GM23338 (cell line): Measurements from ENCODE around the gene SF1. TPM values are rescaled to one million over a fixed set of nuclear protein-coding genes. Genes with fewer than 3 reads are reported as not detected.

Experiments used
- ATAC-seq: fragments of 200-7000 bp; cut with Tn5 transposase; 3 replicates; pipeline ENCODE4 v1.9.1; 2020
- DNase-seq: peaks from one replicate; pipeline ENCODE4 v3.0.0-alpha.2; 2015; ENCODE audit warnings: low spot score
- H2AFZ ChIP-seq: fragments of 200-600 bp; sonication (generic); 2 replicates; pipeline ENCODE4 v1.8.0; 2016; ENCODE audit warnings: antibody characterized with exemption, mild to moderate bottlenecking, moderate library complexity
- H3F3A ChIP-seq: fragments of 200-600 bp; sonication (generic); replicated peaks from 2 replicates; pipeline ENCODE4 v1.8.0; 2017; ENCODE audit warnings: antibody characterized with exemption, mixed run types, low read depth
- H3K27ac ChIP-seq: fragments of 200-600 bp; sonication (generic); 2 replicates; pipeline ENCODE4 v1.6.1; 2016; ENCODE audit warnings: low read depth
- H3K27me3 ChIP-seq: fragments of 200-600 bp; sonication (generic); 2 replicates; pipeline ENCODE4 v1.8.0; 2016; ENCODE audit warnings: mild to moderate bottlenecking, mixed run types, moderate library complexity; ENCODE audit not compliant: insufficient read depth
- H3K36me3 ChIP-seq: fragments of 200-600 bp; sonication (generic); 2 replicates; pipeline ENCODE4 v1.8.0; 2016; ENCODE audit warnings: mild to moderate bottlenecking; ENCODE audit not compliant: insufficient read depth
- H3K4me1 ChIP-seq: fragments of 200-600 bp; sonication (generic); 2 replicates; pipeline ENCODE4 v1.8.0; 2016; ENCODE audit warnings: mild to moderate bottlenecking, moderate library complexity; ENCODE audit not compliant: insufficient read depth
- H3K4me2 ChIP-seq: fragments of 200-600 bp; sonication (generic); 2 replicates; pipeline ENCODE4 v1.7.1; 2017; ENCODE audit warnings: mixed run types
- H3K4me3 ChIP-seq: fragments of 200-600 bp; sonication (generic); 2 replicates; pipeline ENCODE4 v1.6.1; 2016; ENCODE audit warnings: mixed run types
- H3K79me2 ChIP-seq: fragments of 200-600 bp; sonication (generic); replicated peaks from 2 replicates; pipeline ENCODE4 v1.8.0; 2017; ENCODE audit warnings: mild to moderate bottlenecking; ENCODE audit not compliant: insufficient read depth
- H3K9me2 ChIP-seq: fragments of 200-600 bp; sonication (generic); 2 replicates; pipeline ENCODE4 v1.8.0; 2017; ENCODE audit not compliant: insufficient read depth
- H4K20me1 ChIP-seq: fragments of 200-600 bp; sonication (generic); replicated peaks from 2 replicates; pipeline ENCODE4 v1.8.0; 2017; ENCODE audit warnings: mild to moderate bottlenecking; ENCODE audit not compliant: insufficient read depth
- H3K27ac Mint-ChIP-seq: 2 replicates; pipeline ENCODE4 v1.8.0; 2020; ENCODE audit warnings: inconsistent platforms, mild to moderate bottlenecking, moderate library complexity, mixed read lengths
- H3K27me3 Mint-ChIP-seq: 3 replicates; pipeline ENCODE4 v1.8.0; 2022; ENCODE audit warnings: low read depth, mild to moderate bottlenecking, moderate library complexity, mixed read lengths, inconsistent platforms; ENCODE audit not compliant: insufficient read depth, poor library complexity
- H3K36me3 Mint-ChIP-seq: 3 replicates; pipeline ENCODE4 v1.8.0; 2021; ENCODE audit warnings: low read depth, mild to moderate bottlenecking, inconsistent platforms, moderate library complexity, mixed read lengths
- H3K4me1 Mint-ChIP-seq: 3 replicates; pipeline ENCODE4 v1.8.0; 2020; ENCODE audit warnings: mild to moderate bottlenecking, inconsistent platforms, mixed read lengths
- H3K4me3 Mint-ChIP-seq: 3 replicates; pipeline ENCODE4 v1.8.0; 2021; ENCODE audit warnings: moderate library complexity, mild to moderate bottlenecking, inconsistent platforms, mixed read lengths
- H3K9me3 Mint-ChIP-seq: 3 replicates; pipeline ENCODE4 v1.8.0; 2020; ENCODE audit warnings: moderate library complexity, mild to moderate bottlenecking, inconsistent platforms, mixed read lengths
- EZH2phosphoT487 ChIP-seq: fragments of 200-600 bp; sonication (generic); IDR thresholded peaks from one replicate; pipeline ENCODE4 v1.8.1; 2018; ENCODE audit warnings: antibody characterized with exemption; ENCODE audit not compliant: unreplicated experiment
- NANOG ChIP-seq: IDR thresholded peaks from 2 replicates; pipeline ENCODE4 v1.6.1; 2016; ENCODE audit warnings: antibody characterized with exemption, borderline replicate concordance
- STAT1 ChIP-seq: IDR thresholded peaks from one replicate; pipeline ENCODE4 v1.6.1; 2016; ENCODE audit warnings: antibody characterized with exemption; ENCODE audit not compliant: unreplicated experiment
- ZNF331 ChIP-seq: fragments of 250-450 bp; sonication (Bioruptor Pico); IDR thresholded peaks from 2 replicates; pipeline ENCODE4 v1.5.0; 2020; ENCODE audit warnings: low read depth, mild to moderate bottlenecking, moderate library complexity
- polyA plus RNA-seq: library from polyadenylated mRNA; unstranded; fragments of >200 nt; fragmentation: Nextera tagmentation; extraction: Ambion mirVana; gene quantifications from 2 replicates; pipeline ENCODE4 v1.2.1, GENCODE V29; 2016
- total RNA-seq: library from RNA; depleted of rRNA; stranded (reverse); fragments of >200 nt; shearing (Covaris generic); gene quantifications from 2 replicates; pipeline ENCODE4 v1.2.3, GENCODE V29; 2014
- TF ChIP-seq, protein P1 (sequence below): IDR thresholded peaks from 2 replicates; pipeline ENCODE4 v1.6.1; 2016; ENCODE audit warnings: antibody characterized with exemption
- TF ChIP-seq, protein P2 (sequence below): fragments of 250-450 bp; sonication (Bioruptor Pico); IDR thresholded peaks from 2 replicates; pipeline ENCODE4 v1.5.0; 2020; ENCODE audit warnings: mild to moderate bottlenecking, moderate library complexity

The SF1 gene
- total and polyA plus RNA-seq, 2 experiments from 2014 or later, result 76.9 to 252 TPM

DNA sequence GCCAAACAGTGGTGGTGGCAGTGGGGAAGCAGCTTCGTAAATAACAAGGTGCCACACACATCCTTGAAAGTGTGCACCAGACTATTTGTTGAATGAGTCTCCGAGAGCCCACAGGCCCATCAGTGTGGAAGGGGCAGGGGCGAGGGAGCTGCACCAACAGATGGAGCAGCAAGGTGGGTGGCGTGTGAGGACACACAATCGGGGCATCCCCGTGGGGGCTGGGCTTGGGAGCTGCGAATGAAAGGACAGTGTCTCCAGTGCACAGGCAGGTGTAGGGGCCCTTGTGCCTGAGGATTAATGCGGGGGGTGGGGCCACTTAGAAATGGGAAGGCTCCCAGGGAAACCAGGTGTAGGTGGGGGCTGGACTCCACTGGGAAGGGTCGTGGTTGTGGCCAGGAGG is 58.2 kb downstream of the SF1 start:
- no peaks in the 10 kb centered on the region; the same call in 2 of the 3 replicates for H3K9me3 Mint-ChIP-seq
- H3K4me1 ChIP-seq, result peaks cover 32% of the 10 kb centered on the region
- H3K4me1 Mint-ChIP-seq, result peaks cover 55% of the 10 kb centered on the region
- H3F3A ChIP-seq, result no peaks in the 10 kb centered on the region; the same call in 1 of the 2 replicates
- ATAC-seq (no peak), DNase-seq (no peak)
- no peak overlapping the region for H3K27ac Mint-ChIP-seq
- no peaks in the 10 kb centered on the region for H3K79me2 ChIP-seq
- H3K27me3 Mint-ChIP-seq, result peaks cover 51% of the 10 kb centered on the region
- H3K4me2 ChIP-seq, result no peak overlapping the region
- H3K4me3 ChIP-seq, result no peak overlapping the region
- H3K36me3 ChIP-seq, result no peaks in the 10 kb centered on the region
- H3K36me3 Mint-ChIP-seq, result no peaks in the 10 kb centered on the region
- H3K27ac ChIP-seq, result no peak overlapping the region
- TF ChIP-seq, protein P1, sequence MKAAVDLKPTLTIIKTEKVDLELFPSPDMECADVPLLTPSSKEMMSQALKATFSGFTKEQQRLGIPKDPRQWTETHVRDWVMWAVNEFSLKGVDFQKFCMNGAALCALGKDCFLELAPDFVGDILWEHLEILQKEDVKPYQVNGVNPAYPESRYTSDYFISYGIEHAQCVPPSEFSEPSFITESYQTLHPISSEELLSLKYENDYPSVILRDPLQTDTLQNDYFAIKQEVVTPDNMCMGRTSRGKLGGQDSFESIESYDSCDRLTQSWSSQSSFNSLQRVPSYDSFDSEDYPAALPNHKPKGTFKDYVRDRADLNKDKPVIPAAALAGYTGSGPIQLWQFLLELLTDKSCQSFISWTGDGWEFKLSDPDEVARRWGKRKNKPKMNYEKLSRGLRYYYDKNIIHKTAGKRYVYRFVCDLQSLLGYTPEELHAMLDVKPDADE, result no peak
- TF ChIP-seq, protein P2, sequence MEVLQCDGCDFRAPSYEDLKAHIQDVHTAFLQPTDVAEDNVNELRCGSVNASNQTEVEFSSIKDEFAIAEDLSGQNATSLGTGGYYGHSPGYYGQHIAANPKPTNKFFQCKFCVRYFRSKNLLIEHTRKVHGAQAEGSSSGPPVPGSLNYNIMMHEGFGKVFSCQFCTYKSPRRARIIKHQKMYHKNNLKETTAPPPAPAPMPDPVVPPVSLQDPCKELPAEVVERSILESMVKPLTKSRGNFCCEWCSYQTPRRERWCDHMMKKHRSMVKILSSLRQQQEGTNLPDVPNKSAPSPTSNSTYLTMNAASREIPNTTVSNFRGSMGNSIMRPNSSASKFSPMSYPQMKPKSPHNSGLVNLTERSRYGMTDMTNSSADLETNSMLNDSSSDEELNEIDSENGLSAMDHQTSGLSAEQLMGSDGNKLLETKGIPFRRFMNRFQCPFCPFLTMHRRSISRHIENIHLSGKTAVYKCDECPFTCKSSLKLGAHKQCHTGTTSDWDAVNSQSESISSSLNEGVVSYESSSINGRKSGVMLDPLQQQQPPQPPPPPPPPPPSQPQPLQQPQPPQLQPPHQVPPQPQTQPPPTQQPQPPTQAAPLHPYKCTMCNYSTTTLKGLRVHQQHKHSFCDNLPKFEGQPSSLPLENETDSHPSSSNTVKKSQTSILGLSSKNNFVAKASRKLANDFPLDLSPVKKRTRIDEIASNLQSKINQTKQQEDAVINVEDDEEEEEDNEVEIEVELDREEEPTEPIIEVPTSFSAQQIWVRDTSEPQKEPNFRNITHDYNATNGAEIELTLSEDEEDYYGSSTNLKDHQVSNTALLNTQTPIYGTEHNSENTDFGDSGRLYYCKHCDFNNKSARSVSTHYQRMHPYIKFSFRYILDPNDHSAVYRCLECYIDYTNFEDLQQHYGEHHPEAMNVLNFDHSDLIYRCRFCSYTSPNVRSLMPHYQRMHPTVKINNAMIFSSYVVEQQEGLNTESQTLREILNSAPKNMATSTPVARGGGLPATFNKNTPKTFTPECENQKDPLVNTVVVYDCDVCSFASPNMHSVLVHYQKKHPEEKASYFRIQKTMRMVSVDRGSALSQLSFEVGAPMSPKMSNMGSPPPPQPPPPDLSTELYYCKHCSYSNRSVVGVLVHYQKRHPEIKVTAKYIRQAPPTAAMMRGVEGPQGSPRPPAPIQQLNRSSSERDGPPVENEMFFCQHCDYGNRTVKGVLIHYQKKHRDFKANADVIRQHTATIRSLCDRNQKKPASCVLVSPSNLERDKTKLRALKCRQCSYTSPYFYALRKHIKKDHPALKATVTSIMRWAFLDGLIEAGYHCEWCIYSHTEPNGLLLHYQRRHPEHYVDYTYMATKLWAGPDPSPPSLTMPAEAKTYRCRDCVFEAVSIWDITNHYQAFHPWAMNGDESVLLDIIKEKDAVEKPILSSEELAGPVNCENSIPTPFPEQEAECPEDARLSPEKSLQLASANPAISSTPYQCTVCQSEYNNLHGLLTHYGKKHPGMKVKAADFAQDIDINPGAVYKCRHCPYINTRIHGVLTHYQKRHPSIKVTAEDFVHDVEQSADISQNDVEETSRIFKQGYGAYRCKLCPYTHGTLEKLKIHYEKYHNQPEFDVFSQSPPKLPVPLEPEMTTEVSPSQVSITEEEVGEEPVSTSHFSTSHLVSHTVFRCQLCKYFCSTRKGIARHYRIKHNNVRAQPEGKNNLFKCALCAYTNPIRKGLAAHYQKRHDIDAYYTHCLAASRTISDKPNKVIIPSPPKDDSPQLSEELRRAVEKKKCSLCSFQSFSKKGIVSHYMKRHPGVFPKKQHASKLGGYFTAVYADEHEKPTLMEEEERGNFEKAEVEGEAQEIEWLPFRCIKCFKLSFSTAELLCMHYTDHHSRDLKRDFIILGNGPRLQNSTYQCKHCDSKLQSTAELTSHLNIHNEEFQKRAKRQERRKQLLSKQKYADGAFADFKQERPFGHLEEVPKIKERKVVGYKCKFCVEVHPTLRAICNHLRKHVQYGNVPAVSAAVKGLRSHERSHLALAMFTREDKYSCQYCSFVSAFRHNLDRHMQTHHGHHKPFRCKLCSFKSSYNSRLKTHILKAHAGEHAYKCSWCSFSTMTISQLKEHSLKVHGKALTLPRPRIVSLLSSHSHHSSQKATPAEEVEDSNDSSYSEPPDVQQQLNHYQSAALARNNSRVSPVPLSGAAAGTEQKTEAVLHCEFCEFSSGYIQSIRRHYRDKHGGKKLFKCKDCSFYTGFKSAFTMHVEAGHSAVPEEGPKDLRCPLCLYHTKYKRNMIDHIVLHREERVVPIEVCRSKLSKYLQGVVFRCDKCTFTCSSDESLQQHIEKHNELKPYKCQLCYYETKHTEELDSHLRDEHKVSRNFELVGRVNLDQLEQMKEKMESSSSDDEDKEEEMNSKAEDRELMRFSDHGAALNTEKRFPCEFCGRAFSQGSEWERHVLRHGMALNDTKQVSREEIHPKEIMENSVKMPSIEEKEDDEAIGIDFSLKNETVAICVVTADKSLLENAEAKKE (CRISPR knock-in tag), result no peak
- TF ChIP-seq NANOG (no peak), EZH2phosphoT487 (no peak), ZNF331 (CRISPR knock-in tag) (no peak), STAT1 (no peak)
- H3K27me3 ChIP-seq, result peaks cover 25% of the 10 kb centered on the region
- no peaks in the 10 kb centered on the region for H3K9me2 ChIP-seq
- H2AFZ ChIP-seq, result no peak overlapping the region
- H4K20me1 ChIP-seq, result peaks cover under 1% of the 10 kb centered on the region; the same call in 1 of the 2 replicates
- no peak overlapping the region; the same call in 2 of the 3 replicates for H3K4me3 Mint-ChIP-seq
